HG02943 (cell line): ENCODE measurements around the gene MGAT4C.
"Not testable (repeated sequence)": the region's sequence is repeated elsewhere in the genome, so short reads cannot be mapped to it uniquely, and the experiment has no call there.

Experiments used
- ATAC-seq: cut with Tn5 transposase; IDR thresholded peaks from one replicate; pipeline ENCODE4 v1.9.1; 2021; ENCODE audit warnings: mild to moderate bottlenecking, low read depth, moderate library complexity; ENCODE audit not compliant: unreplicated experiment

MGAT4C gene

GRCh38 chr12:86256163-86256562 is at the start of gene MGAT4C:
TSS of gene MGAT4C (minus strand) at chr12:86256391.
- no peak for ATAC-seq

DNA sequence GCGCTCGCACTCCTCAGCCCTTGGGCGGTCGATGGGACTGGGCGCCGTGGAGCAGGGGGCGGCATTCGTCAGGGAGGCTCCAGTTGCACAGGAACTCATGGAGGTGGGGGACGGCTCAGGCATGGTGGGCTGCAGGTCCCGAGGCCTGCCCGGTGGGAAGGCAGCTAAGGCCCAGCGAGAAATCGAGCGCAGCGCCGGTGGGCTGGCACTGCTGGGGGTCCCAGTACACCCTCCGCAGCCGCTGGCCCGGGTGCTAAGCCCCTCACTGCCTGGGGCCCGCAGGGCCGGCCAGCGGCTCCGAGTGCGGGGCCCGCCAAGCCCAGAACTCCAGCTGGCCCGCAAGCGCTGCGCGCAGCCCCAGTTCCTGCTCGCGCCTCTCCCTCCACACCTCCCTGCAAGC is 40.2 kb upstream of the MGAT4C start:
- not testable (repeated sequence) for ATAC-seq

DNA sequence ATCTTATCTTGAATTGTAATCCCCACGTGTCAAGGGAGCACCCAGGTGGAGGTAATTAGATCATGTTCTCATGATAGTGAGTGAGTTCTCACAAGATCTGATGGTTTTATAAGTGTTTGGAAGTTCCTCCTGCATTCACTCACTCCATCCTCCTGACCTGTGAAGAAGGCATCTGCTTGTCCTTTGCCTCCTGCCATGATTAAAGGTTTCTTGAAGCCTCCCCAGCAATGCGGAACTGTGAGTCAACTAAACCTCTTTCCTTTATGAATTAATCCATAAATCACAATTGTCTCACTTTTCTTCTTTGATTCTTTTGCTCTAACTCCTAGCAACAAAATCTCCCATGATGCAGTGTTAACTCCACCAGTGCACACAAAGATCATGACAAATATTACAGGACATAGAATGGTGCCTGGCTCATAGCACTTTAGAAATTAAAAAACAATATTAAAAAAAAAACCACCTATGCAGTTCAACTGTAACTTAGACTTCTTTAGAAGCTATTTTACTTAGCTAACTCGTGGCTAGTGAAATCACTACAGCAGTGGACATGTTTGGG is 37.6 kb upstream of the MGAT4C start:
- ATAC-seq: no peak

- no peak for ATAC-seq
Observed at GRCh38 chr12:86292480-86292879, 36.3 kb upstream of the MGAT4C start.

- ATAC-seq: no peak
Observed at GRCh38 chr12:86290615-86291014, 34.4 kb upstream of the MGAT4C start.

DNA sequence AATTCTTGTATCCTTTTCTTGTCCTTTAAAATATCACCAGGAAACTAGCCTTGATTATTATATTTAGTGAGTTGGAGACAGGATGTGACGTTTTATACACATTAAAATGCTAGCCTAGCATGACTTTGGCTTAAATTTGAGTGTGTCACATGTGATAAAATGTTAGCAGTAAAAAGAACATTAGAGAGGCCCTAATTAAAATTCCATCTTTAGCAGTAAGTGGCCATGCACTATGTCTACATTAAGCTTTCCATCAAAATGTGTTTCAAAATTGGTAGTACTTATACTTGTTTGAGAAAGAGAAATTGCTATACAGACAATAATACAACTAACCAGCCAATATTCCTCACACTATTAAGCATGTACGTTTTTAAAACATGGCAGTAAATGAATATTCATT is 29.9 kb upstream of the MGAT4C start:
- ATAC-seq: no peak

DNA sequence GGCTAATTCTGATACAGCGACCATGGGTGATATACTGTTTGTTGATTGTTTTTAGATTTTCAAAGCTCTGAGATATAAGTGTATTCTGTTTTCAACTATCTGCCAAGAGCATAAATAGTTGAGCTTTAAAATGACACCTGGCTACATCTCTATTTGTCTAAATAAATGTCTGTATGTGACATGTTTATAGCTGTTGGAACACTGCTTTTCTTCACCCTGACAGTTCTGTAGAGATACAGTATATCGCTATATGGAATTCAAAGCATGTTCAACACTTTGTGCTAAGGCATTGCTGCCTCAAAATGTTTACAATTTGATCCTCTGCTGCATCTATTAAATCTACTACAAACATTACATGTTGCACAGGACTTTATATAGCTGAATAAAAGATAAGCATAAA is 27.4 kb upstream of the MGAT4C start:
- ATAC-seq: no peak

DNA sequence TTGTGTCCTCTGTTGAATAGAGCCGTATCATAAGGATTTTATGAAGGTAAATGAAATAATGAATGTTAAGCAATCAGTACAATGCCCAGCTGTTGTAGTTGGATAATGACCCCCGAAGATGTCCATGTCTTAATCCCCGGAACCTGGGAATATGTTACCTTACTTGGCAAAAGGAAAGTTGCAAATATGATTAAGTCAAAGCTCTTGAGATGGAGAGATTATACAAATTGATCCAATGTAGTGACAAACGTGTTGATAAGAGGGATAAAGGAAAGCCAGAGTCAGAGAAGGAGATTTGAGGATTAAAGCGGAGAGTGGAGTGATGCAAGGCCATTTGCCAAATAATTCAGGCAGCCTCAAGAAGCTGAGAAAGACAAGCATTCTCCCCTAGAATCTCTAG is 19.2 kb upstream of the MGAT4C start:
- no peak for ATAC-seq

DNA sequence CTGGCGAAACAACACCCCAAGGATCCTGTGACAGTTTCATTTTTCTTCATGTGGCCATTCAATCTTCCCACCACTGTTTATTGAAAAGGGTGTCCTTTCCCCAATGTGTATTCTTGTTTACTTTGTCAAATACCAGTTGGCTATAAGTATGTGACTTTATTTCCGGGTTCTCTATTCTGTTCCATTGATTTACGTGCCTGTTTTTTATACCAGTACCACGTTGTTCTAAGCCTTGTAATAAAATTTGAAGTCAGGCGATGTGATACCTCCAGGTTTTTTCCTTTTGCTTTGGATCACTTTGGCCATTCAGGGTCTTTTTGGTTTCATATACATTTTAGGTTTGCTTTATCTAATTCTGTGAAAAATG is 9.1 kb upstream of the MGAT4C start:
- no peak for ATAC-seq

DNA sequence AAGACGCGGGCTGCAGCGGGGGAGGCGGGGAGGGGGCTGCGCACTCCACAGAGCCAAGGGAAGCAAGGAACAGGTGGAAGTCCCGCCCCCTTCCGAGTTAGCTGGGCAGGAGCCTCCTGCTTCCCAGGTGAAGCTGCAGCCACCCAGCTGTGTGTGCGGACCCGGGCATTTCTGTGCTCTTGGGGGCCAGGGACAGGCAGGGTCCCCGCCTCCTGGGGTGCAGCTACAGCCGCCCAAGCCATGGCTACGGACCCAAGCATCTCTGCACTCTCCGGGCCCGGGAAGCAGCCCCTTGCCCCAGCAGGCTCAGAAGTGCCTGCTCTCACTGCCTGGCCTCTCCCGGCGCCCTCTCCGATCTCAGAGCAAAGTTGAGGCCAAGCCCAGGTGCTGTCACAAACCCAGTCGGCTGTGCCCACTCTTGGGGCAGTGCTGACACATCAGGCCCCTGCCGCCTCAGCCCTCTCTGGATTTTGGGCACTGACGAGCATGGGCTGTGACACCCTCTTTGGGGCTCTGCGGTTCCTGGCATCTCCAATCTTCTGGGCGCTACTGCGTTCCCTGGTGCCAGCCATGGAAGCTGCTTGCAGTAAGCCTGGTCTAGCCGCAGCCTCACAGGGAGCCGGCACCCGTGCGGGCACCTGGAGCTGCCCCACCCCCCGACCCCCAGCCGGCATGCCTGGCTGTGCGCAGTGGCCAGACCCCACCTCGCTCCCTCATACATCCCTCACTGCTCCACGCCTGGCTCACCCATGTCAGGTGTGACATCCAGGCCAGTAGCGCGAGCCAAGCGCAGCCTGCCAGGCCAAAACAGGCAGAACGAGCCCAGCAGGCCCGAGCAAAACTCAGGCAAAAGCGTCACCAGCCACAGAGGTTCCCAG is 8.5 kb upstream of the MGAT4C start:
- no peak for ATAC-seq

- no peak for ATAC-seq
Observed at GRCh38 chr12:86261578-86261977, 5.4 kb upstream of the MGAT4C start.

- no peak for ATAC-seq
Observed at GRCh38 chr12:86261142-86261541, 5.0 kb upstream of the MGAT4C start.

DNA sequence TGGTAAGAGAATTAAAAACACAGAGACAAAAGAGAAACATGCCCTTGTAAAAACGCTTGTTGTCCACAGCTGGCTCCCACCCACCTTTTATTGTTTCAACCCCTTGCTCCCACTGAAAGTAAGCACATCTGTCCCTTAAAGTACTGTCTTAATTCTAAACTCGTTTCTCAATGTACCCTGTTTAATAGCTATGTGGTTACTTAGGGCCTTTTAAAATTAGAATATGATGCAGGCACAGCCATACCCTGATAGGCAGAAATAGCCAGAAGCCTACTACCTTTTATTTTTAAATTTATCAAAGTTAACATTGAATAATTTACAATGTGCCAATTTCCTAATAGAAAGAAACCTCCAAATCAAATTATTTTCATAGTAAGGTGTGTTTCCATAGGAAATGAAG is 4.0 kb upstream of the MGAT4C start:
- no peak for ATAC-seq

DNA sequence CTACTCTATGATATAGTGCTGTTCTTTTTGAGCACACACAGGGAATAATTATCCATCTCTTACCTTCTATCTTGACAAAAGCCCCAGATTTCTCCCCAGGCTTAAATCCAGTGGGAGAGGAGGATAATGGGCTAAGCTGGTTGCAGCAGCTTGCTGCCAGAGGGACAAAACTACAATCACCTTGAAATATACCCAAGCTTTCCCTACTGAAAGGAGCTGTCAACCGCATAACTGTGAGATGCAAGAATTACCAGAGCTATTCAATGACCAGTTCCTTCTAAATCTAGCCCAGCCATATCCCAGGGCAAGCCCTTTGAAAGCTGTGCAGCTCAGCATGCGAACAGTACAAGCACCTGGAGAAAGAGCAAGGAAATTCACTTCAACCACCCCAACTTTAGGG is 943 bp upstream of the MGAT4C start:
- ATAC-seq: no peak

DNA sequence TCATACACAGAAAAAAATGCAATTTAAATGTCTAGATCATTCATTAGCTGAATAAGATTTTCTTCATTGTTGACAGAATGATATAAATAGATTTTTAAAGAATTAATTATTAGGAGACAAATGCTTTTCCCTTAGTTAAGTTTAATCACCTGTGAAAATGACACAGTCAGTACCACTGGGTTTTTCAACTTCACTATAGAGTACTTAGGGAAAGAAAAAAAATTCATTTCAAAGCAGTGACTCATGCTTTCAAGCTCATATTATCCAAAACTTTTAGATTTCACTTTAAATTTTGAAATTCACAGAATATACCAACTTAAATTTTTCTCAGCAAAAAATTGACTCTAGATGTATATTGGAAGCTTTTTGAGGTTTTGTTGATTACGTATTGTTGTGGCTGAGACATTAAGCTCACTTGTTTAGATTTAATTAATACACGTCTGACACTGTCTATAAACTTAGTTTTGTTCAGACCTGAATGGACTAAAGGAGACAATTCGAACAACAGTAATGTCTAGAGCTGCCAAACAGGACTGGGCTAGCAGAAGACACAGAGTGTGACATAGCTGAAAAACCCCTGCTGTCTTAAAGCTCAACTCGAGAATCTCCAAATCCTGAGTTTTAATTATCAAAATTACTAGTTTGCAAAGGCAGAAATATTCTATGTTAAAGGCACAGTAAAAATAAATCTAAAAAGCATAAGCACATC is 1.6 kb downstream of the MGAT4C start:
- no peak for ATAC-seq

DNA sequence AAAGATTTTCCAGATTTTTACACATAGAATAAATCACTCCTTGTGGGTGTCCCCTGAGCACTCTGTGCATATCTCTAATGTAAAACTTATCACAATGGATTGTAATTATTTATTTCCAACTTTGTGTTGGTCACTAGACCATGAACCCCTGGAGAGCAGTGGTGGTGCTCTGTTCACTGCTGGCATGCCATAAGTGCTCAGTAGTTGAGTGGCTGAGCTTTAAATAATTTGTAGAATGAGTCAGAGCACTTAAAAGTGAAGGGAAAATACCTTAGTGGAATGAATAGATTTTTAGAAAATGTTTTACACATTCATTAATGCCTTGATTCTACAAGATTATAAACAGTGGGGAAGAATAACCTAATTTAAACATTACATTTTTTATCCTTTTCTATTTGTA is 6.3 kb downstream of the MGAT4C start:
- ATAC-seq: no peak

- ATAC-seq: no peak
Observed at GRCh38 chr12:86249276-86249675, 6.9 kb downstream of the MGAT4C start.

DNA sequence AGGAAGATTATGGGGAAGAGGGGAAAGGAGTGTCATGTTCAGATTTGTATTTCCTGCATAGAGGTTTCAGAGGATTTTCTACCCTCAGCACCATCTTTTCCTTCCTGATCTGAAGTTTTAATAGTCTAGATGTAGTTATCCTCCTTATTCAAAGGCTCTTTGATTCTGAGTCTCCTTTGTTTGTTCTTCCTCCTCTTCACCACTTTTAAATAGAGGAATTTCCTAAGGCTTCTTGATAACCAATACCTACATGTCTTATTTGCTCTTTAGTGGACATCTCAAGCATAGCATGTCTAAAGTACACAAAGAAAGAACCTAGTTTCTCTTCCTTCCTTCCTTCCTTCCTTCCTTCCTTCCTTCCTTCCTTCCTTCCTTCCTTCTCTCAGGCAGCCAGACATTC is 8.3 kb downstream of the MGAT4C start:
- no peak for ATAC-seq

- ATAC-seq: no peak
Observed at GRCh38 chr12:86241600-86241999, 14.6 kb downstream of the MGAT4C start.

GRCh38 chr12:86234316-86234855 is 21.8 kb downstream of the MGAT4C start:
- ATAC-seq: no peak

DNA sequence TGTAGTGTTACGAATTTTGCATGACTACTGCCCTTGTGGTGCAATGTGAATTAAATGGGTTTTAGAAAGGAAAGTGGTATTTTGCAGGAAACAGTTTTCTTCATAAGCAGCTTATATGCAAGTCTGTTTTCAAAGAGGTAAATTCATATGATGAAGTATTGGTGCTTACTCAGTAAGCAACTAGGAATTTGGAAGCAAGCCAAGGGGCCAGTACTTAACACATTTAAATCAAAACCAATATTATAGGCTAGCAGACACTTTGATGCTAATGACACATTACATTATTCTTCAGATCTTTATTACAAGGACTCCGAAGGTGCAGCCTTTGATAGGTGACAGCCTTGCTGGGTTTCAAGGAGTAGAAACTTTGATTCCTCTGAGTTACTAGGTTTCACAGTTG is 23.1 kb downstream of the MGAT4C start:
- no peak for ATAC-seq
